HG02973 (cell line): ENCODE data around the gene PLGRKT.
"Not testable (repeated sequence)": the region's sequence is repeated elsewhere in the genome, so short reads cannot be mapped to it uniquely, and the experiment has no call there.

Experiments used
- ATAC-seq: cut with Tn5 transposase; IDR thresholded peaks from one replicate; pipeline ENCODE4 v1.9.1; 2021; ENCODE audit warnings: moderate library complexity; ENCODE audit not compliant: unreplicated experiment

Gene PLGRKT

GRCh38 chr9:5437254-5438216 lies at the start of gene PLGRKT:
TSS of gene PLGRKT (minus strand) at chr9:5437925. CDS start at chr9:5431977, 5,948 bp downstream.
- ATAC-seq, result peak; percentile 78

- no peak for ATAC-seq
These were observed 49.3 kb upstream of the PLGRKT start for GRCh38 chr9:5486988-5487387.

DNA sequence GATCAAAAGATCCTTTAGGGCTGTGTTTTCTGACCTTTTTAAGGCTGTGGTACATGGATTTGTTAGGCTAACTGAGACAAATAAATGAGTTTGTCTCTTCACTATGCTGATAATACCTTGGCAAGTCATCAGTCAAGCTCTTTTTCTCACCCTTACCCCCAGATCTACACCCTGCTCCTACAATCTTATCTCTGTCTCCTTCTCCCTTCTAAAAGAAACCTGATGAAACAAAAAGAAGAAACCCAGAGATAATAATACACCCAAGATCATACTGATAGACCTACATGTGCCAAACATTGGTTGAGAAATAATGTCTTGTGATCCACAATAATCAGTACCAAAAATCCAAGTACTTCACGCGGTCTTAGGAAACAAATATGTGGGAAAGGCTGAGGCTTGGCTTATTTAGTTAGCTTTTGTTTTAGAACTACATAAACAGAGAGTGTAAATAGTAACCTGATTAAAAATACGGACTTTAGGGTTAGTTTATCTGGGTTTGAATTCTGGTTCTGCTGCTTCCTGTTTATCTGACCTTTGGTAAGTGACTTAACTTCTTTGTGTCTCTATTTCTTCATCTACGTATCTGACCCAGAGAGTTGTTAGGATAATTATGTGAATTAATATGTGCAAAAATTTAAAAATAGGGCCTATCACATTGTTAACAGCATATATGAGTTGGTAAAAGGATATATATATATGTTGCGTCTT lies 47.8 kb upstream of the PLGRKT start:
- no peak for ATAC-seq

DNA sequence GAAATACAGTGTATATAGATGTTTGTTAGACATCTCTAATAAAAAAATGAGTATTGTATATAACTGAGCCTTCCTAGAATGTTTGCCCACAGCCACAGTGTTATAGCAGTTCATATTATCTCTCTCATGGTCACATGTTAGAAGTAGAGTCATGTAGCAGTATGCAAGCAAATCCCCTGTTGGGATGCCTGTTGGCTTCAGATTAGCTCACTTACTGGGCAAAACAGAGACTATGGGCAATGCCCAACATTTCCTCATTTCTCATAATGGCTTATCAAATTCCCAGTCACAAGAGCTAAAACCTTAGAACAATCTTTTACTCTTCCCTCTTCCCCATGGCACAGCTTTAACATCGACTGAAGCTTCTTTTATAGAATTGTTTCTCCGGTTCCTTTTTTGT lies 45.6 kb upstream of the PLGRKT start:
- no peak for ATAC-seq

- no peak for ATAC-seq
These were observed 44.5 kb upstream of the PLGRKT start for GRCh38 chr9:5482194-5482593.

GRCh38 chr9:5481322-5482040 lies 43.8 kb upstream of the PLGRKT start:
- no peak for ATAC-seq

- no peak for ATAC-seq
These were observed 43.2 kb upstream of the PLGRKT start for GRCh38 chr9:5480919-5481318.

GRCh38 chr9:5479994-5480694 lies 42.4 kb upstream of the PLGRKT start:
- no peak for ATAC-seq

DNA sequence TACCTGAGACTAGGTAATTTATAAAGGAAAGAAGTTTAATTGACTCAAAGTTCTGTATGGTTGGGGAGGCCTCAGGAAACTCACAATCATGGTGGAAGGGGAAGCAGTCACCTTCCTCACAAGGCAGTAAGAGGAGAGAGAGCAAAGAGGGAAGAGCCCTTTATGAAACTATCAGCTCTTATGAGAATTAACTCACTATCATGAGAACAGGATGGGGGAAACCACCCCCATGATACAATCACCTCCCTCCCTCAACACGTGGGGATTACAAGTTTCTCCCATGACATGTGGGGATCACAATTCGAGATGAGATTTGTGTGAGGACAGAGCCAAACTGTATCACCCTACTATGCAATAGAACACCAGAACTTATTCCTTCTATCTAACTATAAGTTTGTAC lies 40.5 kb upstream of the PLGRKT start:
- no peak for ATAC-seq

GRCh38 chr9:5475611-5476010 lies 37.9 kb upstream of the PLGRKT start:
- not testable (repeated sequence) for ATAC-seq

- no peak for ATAC-seq
These were observed 33.1 kb upstream of the PLGRKT start for GRCh38 chr9:5470816-5471215.

GRCh38 chr9:5470122-5470521 lies 32.4 kb upstream of the PLGRKT start:
- ATAC-seq, result no peak

- no peak for ATAC-seq
These were observed 31.1 kb upstream of the PLGRKT start for GRCh38 chr9:5468850-5469249.

DNA sequence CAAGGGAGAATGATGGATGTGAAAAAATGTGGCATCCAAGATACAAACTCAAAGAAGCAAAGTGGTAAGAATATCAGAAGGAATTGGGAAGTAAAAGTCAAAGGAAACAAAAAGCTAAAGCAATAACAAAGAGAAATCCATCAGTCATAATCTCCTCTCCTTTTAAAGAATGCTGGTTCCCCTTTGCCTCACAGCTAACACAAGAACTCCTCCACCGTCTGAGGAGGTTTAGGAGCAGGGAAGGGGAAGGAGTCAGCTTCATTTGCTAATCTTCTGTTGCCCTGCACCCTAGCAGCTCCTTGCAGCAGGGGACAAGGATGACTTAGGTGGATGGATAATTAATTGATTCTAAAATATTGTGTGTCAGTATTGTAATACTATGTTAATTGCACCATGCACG lies 29.0 kb upstream of the PLGRKT start:
- no peak for ATAC-seq

GRCh38 chr9:5466005-5466404 lies 28.3 kb upstream of the PLGRKT start:
- ATAC-seq, result no peak

DNA sequence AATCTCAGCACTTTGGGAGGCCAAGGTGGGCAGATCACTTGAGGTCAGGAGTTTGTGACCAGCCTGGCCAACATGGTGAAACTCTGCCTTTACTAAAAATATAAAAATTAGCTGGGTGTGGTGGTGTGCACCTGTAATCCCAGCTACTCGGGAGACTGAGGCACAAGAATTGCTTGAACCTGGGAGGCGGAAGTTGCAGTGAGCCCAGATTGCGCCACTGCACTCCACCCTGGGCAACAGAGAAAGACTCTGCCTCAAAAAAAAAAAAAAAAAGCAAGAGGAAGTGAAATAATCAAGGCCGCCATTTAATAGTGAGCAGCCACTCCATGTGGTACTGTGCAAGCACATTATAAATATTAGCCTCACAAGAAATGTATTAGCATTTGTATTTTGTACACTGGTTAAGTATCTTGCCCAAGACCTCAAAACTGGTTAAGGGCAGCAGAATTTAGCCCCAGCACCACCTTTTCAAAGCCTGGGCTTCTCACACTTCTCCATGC lies 27.2 kb upstream of the PLGRKT start:
- ATAC-seq, result not testable (repeated sequence)

GRCh38 chr9:5460157-5460556 lies 22.4 kb upstream of the PLGRKT start:
- ATAC-seq, result no peak

GRCh38 chr9:5459289-5459829 lies 21.6 kb upstream of the PLGRKT start:
- peak; percentile 55 for ATAC-seq

GRCh38 chr9:5455181-5455580 lies 17.5 kb upstream of the PLGRKT start:
- no peak for ATAC-seq

DNA sequence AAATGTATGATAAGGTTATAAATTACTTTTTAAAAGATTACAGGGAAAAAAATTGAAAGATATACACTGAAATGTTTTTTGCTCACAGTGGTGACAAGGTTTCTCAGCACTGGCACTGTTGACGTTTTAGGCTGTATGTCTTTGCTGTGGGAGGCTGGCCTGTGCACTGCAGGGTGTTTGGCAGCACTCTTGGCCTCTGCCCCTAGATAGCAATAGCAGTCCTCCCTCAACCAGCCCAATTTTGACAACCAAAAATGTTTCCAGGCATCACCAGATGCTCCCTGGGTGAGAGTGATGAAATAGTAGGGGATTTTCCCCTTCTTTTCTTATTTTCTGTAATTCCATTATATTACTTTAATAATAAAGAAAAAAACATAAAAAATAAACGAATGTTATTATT lies 15.9 kb upstream of the PLGRKT start:
- no peak for ATAC-seq
